Measurements from ENCODE around the gene PGD.
"Not testable (repeated sequence)": the region's sequence is repeated elsewhere in the genome, so short reads cannot be mapped to it uniquely, and the experiment has no call there.

Gene PGD

GRCh38 chr1:10399444-10399941 lies 629 bp downstream of the PGD start:
- no peak for DNase-seq (ENCODE audit: low read depth)

DNA sequence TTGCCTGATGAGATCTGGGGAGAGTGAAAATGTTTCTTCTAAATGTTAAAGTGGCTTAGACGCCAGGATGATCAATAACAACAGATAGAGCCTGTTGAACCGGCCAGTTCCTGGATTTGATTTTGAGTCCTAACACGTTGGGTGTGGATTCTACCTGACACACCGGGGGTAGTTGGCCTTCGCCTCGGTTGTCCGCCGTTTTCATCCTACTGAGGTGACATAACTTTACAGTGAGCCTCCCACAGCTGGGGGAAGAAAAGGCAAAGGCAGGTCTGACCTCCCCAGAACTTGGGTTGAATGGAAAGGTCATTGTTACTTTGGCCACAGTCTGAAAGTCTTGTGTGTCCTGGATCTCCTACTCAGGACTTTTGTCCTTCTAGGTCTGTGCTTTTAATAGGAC lies 1.1 kb downstream of the PGD start:
- DNase-seq (ENCODE audit: low read depth) = no peak

GRCh38 chr1:10401281-10401680 lies 2.4 kb downstream of the PGD start:
- peak; percentile 55 for DNase-seq (ENCODE audit: low read depth)

- no peak for DNase-seq (ENCODE audit: low read depth)
These were observed 3.9 kb downstream of the PGD start for GRCh38 chr1:10402729-10403274.

DNA sequence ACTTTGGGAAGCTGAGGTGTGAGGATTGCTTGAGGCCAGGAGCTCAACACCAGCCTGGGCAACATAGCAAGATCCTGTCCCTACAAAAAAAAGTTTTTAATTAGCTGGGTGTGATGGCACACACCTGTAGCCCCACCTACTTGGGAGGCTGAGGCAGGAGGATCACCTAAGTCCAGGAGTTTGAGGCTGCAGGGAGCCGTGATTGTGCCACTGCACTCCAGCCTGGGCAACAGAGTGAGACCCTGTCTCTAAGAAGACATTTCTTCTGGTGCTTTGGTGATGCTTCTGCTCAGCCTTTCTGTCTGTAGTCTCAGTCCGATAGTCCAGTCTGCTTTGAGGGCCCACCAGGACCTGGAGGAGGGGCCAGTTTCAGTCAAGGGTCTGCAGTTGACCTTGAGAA lies 8.3 kb downstream of the PGD start:
- DNase-seq (ENCODE audit: low read depth) = no peak

- peak; percentile 61 for DNase-seq (ENCODE audit: low read depth)
These were observed 16.5 kb downstream of the PGD start for GRCh38 chr1:10415211-10415930.

DNA sequence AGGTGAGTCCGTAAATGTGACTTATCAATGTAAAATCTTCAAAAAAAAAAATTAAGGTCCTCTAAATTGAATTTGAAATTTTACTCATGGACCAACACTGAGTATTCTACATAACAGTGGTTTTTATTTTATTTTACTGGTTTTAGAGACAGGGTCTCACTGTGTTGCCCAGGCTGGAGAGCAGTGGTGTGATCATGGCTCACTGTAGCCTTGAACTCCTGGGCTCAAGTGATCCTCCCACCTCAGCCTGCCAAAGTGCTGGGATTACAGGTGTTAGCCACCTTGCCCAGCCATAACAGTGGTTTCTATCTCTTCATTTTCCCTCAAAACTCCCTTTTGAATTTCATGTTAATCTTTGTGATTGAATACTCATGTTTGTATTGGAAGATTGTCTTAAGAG lies 17.1 kb downstream of the PGD start:
- DNase-seq (ENCODE audit: low read depth) = not testable (repeated sequence)

DNA sequence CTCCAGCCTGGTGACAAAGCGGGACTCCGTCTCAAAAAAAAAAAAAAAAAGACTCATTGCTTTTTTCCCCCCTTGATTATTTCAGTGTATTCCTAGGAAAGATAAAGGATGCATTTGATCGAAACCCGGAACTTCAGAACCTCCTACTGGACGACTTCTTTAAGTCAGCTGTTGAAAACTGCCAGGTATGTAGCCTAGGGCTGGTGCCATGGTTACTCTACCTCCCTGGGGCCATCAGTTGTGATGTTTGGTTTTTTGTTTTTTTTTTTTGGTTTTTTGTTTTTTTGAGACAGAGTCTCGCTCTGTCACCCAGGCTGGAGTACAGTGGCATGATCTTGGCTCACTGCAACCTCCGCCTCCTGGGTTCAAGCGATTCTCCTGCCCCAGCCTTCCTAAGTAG lies 19.9 kb downstream of the PGD start:
- DNase-seq (ENCODE audit: low read depth) = not testable (repeated sequence)

GRCh38 chr1:10419351-10419750 lies 20.5 kb downstream of the PGD start:
- no peak for DNase-seq (ENCODE audit: low read depth)

DNA sequence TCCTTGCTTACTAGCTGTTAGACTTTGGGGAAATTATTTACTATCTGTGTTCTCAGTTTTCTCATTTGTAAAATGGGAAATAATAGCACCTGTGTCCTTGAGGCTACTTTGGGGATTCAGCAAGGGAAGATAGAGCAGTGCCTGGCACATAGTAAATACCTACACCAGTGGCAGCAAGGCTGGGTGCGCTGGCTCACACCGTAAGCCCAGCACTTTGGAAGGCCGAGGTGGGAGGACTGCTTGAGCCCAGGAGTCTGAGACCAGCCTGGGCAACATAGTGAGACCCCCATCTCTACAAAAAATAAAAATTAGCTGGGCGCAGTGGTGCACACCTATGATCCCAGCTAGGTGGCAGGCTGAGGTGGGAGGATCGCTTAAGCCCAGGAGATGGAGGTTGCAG lies 22.8 kb downstream of the PGD start:
- no peak for DNase-seq (ENCODE audit: low read depth)

DNA sequence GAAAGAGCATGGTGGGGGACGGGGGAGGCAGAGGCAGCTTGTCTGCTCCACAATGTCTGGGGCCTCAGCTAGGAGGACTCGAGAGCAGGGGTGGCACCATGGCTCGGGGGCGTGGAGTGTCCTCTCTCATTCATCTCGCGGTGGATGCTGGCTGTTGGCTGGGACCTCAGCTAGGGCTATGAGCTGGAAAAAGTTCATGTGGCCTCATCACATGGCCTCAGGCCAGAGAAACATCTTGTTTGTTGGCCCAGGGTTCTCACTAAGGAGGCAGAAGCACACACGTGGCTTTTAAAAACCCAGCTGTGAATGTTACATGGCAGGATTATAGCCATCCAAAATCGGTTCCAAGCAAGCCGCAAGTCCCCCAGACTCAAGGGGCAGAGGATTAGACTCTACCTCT lies 25.2 kb downstream of the PGD start:
- DNase-seq (ENCODE audit: low read depth) = peak; percentile 58

GRCh38 chr1:10424651-10425050 lies 25.8 kb downstream of the PGD start:
- DNase-seq (ENCODE audit: low read depth) = no peak

DNA sequence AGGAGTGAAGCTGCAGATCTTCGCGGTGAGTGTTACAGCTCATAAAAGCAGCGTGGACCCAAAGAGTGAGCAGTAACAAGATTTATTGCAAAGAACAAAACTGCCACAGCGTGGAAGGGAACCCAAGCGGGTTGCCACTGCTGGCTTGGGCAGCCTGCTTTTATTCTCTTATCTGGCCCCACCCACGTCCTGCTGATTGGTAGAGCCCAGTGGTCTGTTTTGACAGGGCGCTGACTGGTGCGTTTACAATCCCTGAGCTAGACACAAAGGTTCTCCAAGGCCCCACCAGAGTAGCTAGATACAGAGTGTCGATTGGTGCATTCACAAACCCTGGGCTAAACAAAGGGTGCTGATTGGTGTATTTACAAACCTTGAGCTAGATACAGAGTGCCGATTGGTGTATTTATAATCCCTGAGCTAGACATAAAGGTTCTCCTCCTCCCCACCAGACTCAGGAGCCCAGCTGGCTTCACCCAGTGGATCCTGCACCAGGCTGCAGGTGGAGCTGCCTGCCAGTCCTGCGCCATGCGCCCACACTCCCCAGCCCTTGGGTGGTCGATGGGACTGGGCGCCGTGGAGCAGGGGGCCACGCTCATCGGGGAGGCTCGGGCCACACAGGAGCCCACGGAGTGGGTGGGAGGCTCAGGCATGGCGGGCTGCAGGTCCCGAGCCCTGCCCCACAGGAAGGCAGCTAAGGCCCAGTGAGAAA lies 27.1 kb downstream of the PGD start:
- DNase-seq (ENCODE audit: low read depth) = not testable (repeated sequence)

DNA sequence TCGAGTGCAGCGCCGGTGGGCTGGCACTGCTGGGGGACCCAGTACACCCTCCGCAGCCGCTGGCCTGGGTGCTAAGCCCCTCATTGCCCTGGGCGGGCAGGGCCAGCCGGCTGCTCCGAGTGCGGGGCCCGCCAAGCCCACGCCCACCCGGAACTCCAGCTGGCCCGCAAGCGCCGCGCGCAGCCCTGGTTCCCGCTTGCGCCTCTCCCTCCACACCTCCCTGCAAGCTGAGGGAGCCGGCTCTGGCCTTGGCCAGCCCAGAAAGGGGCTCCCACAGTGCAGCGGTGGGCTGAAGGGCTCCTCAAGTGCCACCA lies 27.6 kb downstream of the PGD start:
- DNase-seq (ENCODE audit: low read depth) = not testable (repeated sequence)

DNA sequence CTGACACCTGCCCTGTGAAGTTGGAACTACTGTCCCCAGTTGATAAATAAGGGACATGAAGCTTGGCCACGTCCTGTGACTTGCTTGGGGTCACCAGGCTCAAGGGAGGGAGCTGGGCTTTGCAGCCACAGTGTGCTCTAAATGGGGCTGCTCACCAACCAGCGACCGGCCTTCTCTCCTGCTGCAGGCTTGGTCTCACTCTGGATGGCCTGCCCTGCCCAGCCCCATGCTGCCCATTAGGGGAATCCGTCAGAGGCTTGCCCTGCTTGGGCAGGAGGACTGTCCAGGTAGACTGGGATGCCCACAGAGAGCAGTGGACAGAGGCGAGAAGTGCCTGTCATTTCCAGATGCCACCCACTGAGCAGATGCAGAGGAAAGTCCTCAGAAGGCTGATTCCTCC lies 30.1 kb downstream of the PGD start:
- no peak for DNase-seq (ENCODE audit: low read depth)

DNA sequence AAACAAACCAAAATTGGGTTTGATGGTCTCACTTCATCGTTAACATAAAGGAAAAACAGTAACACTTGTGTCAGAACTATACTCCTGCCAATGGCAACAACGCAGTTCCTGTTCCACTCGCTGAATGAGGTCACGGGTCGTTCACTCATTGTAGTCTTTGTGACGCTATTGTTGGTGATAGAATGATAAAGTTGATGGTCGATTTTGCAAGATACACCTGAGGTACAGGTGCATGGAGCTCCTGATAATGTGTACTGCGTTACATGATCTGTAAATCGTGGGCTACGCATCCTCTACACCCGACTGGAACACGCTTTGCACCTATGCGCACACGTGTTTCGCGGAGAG lies 31.0 kb downstream of the PGD start:
- no peak for DNase-seq (ENCODE audit: low read depth)

DNA sequence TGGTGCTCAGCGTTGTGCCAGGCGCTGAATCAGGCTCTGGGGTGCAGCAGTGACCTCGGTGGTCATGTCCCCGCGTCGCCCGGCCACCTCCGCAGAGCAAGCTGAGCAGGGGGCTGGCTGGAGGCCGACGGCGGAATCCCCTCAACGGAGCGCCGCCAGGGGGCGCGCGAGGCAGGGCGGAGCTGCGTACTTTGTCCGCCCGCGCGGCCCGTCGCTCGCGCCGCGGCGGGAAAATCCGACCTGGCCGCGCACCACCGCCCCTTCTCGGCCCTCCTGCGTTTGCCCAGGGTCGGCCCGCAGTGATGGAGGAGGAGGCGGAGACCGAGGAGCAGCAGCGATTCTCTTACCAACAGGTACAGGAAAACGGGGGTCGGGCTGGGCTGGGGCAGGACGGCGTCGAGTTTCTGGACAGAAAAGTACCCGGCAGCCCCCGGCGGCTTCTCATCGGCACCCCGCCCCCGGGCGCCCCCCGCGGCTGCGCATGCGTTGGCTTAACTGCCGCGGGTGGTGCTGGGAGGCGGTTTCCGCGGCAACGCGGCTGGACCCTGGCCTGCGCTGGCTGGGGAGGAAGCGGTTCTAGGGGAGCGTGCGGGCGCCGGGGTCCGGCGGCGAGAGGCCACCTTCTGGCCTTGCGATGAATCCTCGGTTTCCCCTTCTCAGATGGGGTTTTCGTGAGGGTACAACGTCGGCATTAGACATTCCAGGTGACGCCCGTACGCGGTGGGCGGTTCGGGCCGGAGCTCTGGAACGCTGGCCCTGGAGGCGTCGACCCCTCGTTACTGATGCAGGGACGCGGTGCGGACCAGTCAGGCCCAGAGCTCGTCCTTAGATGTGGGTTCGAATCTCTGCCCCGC lies 31.6 kb downstream of the PGD start, which contains the start of gene CENPS:
Gene CENPS (plus strand): TSS at position 218 of the 854 bp plus-strand sequence. CDS start 85 bp downstream, at position 303.
- DNase-seq (ENCODE audit: low read depth) = peak; percentile 50

DNA sequence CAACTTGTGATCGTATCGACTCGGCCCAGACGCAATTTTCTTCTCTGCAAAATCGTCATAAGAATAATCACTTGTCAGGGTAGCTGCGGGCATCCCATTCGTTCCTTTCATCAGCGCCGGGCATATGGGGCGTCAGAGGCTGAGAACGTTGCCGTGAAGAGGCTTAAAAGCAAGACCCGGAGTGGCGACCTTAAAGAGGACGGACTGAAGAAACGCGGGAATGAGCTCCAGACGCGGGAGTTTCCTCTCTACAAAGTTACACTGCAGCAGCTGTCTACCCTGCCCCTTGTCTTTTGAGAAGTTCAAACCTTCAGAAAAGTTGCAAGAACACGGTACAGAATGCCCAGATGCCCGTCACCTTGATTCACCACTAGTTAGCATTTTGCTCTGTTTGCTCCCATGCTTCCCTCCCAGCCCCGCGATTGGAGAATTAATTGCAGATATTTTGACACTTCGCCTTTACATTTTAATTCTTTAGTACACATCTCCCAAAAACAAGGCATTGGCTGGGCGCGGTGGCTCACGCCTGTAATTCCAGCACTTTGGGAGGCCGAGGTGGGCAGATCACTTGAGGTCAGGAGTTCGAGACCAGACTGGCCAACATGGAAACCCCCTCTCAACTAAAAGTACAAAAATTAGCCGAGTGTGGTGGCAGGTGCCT lies 32.3 kb downstream of the PGD start:
- DNase-seq (ENCODE audit: low read depth) = no peak

DNA sequence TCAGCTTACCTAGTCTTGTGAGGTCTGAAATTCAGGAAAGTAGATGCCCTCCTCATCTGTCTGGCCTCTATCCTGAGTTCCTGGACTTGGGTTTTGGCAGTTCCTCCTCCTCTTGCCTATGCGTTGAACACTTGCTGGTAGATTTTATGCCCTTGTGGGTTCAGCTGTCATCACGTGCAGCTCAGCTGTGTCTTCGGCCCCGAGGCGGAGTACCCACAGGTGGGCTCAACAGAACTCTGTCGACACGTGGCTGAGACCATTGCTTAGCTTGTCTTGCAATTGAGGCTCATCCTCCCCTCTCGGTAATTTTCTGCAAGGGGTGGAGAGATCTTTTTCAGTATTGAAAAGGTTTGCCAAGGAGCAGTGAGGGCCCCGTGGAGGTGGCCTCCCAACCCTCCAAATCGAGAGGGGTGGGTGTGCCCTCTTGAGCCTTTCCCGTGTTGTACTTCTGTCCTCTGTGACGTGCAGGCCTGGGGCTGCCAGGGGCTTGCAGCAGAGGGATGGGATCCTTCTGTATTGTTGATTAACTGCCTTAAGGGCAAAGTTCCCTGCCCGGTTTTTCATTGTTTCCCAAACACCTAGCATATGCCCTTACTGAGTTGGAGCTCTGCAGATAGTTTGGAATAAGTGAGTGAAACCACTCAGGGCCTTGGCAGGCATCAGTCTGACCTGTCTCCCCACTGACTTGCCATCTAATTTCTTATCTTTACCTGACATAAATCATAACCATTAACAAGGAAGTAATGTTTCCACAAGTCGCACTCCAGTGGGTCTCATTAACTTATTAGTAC lies 34.2 kb downstream of the PGD start:
- DNase-seq (ENCODE audit: low read depth) = no peak

GRCh38 chr1:10433790-10434189 lies 34.9 kb downstream of the PGD start:
- DNase-seq (ENCODE audit: low read depth) = no peak

- DNase-seq (ENCODE audit: low read depth) = no peak
These were observed 35.7 kb downstream of the PGD start for GRCh38 chr1:10434590-10434989.

Measured in GM04503 (cell line).